Cerebellar nuclear complex (tissue), 1 donor: ENCODE results near the gene HOXB7.

ENCODE experiments used
- DNase-seq, 2 experiments: peaks; one replicate each; lab custom pipeline; 2025; lab: John Stamatoyannopoulos, UW

The HOXB7 gene

DNA sequence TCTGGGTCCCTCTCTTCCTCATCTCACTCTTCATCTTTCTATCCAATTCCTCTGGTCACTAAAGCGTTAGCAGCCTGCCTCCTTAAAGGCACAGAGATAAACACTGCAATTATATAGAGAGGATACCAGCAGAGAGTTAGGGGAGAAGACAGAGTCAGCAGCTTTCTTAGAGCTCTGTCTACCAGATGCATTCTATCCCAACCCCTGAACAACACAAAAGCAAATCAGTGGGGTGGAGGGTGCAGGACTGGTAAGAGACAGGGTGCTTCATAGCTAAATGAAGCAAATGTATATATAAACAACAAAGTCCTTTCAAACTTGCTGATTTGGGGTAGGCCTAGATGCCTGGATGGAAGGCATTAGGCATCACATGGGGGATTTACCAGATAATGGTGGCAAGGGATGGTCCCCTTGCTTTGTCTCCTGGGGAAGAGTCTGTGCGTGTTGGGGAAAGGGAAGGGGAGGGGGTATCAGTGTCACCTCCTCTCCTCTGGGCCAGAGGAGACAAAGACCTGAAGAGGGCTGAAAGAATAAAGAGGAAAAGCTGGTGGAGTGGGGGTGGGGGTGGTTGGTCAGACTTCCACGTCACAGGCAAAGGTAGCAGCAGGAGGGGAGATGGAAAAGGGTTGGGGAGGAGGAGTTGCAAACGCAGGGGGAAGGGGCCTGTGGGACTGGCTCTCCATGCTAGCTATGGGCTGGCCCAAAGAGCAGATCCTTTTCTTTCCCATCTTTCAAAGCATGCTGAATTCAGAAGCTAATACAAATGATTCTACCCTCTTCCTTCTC is 44.7 kb downstream of the HOXB7 start:
- DNase-seq = no peak

DNA sequence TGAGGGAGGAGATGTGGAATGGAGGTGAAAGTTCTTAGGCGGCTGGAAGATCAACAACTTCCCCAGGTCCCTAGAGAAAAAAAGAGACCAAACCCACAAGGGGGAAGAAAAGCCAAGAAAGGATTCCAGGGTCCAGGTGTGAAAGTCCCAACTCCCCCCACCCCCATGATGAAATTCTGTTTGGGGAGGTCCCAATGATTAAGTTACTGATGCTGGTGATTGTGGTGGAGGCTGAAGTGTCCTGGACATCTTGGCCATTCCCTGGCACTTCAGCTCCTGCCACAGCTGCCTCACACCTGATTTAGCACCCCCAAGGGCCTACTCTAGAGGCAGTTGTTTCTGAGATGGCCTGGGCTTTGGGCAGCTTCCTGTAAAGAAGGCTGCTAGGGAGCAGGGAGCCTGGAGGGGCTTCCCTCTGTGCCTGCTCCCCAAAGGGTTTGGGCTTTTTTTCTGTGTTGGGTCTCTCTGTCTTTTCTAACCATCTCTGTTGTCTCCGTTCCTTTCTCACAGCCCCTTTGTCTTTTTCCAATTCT is 45.7 kb downstream of the HOXB7 start:
- DNase-seq = no peak

DNA sequence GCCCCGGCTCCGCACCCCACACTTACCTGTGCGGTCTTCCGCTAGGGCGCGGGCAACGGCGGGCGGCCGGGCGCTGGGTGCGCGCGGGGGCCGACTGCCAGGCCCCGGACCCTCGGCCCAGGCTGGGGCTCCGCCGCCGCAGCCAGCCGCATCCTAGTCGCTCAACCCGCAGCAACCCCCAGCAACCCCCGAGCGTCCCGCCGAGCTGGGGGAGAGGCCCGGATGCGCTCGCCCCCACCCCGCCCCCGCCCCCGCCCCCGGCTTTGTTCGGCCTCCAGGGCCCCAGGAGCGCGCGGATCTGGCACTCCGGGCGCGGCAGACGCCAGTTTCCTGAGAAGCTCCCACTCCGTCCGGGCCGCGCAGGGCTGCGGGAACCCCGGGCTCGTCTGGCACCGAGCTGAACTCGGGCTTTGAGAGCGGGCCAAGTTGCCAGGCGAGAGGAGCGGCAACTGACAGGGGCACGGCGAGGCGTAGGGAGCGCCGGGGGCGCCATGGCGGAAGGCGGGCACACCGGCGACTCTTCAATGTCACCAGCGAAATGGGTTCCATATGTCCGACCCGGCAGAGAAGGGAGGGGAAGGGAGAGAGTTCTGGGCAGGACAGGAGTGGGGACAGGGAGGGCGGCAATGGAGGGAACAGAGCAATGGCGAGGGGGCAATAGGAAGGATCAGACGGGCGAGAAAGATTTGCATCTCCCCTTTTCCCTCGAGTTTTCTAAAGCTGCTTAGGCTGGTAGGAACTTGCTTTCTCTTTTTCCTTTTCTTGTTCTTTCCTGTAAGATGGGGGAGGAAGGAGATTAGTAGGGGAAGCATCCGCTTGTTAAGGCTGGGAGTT is 46.4 kb downstream of the HOXB7 start:
- DNase-seq = no peak

DNA sequence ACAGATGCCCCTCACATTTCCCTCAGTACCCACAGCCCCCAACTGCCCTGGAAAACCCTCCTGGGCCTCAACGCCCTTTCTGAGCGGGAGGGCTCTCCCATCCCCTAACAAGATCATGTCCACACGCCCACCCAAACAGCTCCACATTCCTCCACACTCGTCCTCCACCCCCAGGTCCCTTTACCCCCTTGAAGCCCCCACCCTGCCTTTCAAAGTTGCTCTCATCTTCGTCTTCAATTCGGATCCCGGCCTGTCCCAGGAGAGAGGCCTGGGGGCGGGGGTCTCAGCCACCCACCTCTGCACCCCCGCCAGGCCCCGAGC is 47.0 kb downstream of the HOXB7 start:
- DNase-seq = no peak

DNA sequence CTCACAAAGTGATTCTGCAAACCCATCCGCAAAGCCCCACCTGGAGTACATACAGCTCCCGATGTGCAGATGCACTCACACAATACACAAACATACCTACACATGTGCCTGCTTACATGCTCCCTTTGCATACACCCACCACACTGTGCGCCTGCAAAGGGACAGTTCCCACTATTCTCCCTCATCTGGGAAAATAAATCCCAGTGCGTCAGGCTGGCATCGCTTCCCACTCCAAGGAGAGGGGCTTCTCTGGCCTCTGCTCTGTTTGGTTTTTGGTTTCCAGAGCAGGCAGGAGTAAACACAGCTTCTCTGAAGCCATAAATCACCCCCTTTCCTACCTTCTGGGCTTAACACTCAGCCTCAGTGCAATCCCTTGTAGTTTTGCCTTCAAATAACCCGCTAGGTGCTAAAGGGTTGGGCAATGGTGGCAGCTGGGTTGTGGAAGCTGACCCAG is 47.4 kb downstream of the HOXB7 start:
- DNase-seq = no peak

DNA sequence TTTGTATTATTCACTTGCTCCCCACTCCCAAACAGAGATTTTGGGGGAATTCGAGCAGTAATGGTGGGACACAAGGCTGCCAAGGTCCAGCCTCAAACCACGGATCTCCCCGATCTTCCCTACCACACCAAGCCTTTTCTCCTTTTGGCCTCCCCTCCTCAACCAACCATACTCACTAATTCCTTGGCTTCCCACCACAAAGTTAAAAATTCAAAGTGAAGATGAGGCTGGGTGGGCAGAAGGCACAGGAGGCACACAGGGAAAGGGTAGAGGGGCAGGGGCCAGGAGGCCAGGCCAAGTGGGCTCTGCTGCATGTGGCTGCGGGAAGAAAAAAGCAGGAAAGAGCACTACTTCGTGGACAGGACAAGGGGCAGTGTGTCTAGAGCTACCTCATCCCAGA is 47.9 kb downstream of the HOXB7 start:
- DNase-seq = no peak

DNA sequence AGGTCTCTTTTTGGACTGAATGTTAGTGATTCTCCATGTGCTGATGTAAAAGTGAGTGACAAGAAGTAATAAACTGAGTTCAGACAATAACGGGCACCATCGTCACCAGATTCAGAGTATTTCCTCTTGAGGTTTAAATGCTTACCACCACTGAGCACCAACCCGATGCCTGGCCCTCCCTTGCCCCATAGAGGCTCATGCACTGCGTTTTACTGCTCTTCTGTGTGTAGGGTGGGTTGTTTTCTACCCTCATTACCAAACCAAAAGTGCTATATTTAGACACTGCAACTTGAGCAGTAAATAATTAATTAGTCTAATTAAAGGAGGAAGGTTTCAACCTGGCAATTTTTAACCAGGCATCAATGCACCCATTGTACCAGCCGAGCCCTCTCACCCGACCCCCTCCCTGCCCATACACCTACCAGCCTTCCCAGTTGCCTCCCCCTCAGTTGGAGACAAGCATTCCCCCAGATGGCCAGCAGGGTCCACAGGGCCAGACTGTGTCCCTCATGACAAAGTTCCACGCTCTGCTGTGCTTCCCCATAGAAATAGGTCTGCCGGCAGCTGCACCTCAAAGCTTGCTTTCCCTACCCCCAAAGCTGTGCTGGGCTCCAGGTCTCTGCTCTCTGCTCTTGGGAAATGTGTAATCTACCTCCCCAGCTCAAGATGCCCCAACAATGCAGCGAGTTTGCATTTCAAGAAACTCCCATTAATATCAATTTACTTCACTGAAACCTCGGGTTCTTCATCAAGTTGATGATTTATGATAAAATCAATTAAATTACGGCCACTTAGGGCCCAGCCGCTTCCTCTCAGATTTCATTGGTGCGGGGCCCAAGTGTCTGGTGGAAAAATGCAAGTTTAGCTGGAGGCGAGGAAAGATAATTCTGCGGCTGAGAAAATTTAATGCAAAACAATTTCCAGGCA is 48.7 kb downstream of the HOXB7 start:
- no peak for DNase-seq

DNA sequence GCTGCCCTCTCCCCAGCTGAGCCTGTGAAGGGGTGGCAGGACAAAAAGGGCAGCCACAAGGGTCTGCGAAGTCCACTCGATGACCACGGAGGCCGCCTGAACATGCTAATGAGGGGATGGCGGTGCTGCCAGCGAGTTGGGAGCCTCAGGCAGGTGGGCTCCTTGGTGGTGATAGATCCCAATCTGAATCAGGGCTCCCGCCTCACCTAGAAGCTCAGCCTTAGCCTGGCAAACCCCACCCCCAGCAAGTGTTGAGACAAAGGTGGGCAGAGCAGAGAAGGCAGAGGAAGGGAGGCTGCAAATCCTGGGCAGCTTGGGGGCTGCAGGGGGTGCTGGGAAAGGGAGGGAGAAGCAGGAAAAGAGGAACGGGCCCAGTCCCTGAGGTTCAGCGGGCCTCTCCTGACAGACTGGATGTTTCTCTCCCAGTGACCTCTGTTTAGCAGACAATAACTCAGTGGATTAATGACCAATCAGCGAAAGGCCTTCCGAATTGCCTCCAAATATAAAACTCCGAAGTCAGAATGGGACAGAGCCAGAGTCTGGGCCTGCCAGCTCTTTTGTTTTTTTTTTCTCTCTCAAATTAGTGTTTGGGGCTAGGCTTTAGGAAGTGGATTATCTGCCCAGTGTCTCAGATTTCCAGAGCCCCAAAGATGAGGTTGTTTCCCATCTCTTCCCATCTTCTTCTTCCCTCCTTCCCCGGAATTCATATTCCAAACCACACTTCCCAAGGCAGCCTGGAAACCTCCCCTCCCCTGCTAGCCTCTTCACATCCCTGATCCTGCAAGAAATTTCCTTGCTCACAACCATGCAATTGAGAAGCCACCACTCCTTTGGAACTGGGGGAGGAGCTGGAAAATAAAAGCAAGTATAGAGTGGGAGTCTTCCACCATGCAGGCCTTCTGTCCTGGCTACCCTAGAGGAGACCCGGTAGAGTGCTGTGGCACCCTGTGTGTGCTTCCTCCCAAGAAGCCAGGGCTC is 50.7 kb downstream of the HOXB7 start:
- DNase-seq = no peak

DNA sequence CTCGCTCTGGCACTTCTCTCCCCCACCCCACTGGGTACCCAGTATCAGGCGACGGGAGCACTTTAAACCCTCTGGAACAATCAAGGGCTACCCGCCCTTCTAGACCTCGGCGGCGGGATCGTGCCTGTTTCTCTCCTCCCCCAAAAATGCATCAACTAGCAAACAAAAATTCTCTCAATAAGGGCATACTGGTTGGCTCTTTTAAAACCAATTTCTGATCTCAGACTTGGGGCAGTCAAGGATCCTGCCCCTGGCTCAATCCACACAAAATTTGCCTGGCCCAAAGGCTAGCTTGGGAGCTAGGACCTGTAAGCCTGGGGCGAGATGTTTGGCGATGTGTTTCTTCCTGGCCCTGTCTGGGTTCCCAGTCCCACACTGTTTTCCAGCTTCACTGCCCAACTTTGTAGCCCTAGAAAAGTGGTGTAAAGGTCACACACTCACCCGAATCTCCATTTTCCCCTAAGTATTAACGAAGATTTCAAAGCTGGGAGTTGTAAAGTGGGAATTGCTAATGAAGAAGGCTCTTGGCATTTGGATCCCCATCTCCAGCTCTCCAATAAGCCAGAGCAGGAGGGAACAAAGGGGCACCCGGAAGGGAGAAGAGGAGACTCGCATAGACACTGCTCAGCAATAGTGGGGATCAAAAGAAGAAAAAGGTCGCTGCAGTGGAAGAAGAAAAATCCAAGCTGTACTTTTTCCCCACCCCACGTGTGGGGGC is 51.5 kb downstream of the HOXB7 start:
- no peak for DNase-seq

DNA sequence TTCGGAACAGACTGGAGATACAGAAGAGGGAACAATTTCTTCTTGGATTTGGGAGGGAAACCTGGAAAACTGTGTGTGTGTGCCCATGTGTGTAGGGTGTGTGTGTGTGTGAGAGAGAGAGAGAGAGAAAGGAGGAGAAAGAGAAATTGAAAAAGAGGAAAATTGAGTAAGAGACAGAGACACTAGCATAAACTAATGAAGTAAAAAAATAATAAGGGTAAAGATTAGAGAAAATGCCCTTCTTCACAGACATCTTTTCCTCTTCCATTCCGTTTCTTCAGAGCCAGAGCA is 52.0 kb downstream of the HOXB7 start:
- no peak for DNase-seq

DNA sequence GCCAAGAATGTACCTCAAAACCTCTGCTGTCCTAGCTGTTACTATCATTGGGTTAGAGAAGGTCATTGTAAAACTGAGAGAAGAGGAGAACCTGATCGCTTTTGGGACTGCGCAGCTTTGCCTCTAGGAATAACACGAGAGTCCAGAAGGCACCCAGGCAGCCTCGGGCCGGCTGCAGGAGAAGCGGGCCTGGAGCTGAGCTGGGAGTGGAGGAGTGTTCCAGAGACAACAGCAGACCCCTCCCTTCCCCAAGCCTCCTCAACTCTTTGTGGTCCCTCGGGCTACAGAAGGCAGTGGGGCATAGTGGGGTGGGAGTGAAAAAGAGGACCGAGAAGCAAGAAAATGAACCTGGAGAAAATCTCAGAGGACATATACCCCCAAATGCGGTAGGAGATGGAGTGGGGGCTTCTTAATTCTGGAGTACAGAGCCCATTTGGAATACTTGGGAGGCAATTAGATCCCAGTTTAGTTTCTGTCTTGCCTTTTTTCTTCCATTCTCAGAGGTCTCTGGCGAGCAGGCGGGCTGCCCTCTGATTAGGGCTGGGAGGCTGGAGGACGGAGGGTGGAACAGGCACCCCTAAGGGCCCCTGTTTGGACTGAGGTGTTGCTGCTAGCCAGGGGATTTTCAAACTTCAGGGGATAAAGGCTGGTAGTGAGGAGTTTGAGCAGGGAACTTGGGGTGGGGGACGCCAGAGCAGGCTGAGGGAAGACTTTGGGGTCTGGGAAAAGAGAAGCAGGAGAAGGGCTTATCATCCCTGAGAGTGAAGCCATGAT is 52.6 kb downstream of the HOXB7 start:
- no peak for DNase-seq
